Measurements from ENCODE around the gene FAM20C.

GRCh38 chr7:251005-251404, 58.6 kb downstream of the FAM20C start:
- TF ChIP-seq CTCF (IDR thresholded peaks at IDR 0.05) (no peak), POLR2A (IDR thresholded peaks at IDR 0.05; ENCODE audit: low read depth) (no peak)
